Heart right ventricle (tissue), 16 donors: ENCODE results near the gene FAM20C. TPM values are rescaled to one million over a fixed set of nuclear protein-coding genes. Genes with fewer than 3 reads are reported as not detected.

Experiments
- ATAC-seq, 8 donors: fragments of 200-7000 bp; cut with Tn5 transposase; one replicate each; pipeline ENCODE4 v1.9.1; 2020; ENCODE audit warnings: mild to moderate bottlenecking in 8 of 8, moderate library complexity in 8 of 8, moderate number of reproducible peaks in 1 of 8
- DNase-seq, 2 donors: peaks; one replicate each; pipeline ENCODE4 v3.0.0-alpha.2; 2020
- H3K27ac ChIP-seq, 10 donors: fragments of 200-600 bp; sonication (generic) in 2 of 10; one replicate each; pipeline versions ENCODE4 v1.5.0 to v1.8.0; 2020 to 2022; ENCODE audit warnings: mild to moderate bottlenecking in 3 of 10
- H3K27me3 ChIP-seq, 7 donors: fragments of 200-600 bp; one replicate each; pipeline ENCODE4 v1.8.0; 2021 to 2022; ENCODE audit warnings: mild to moderate bottlenecking in 2 of 7
- H3K36me3 ChIP-seq, 9 donors: fragments of 200-600 bp; sonication (generic) in 1 of 9; one replicate each; pipeline versions ENCODE4 v1.5.0 to v1.8.0; 2020 to 2022; ENCODE audit warnings: mild to moderate bottlenecking in 2 of 9
- H3K4me1 ChIP-seq, 9 donors: fragments of 200-600 bp; sonication (generic) in 1 of 9; one replicate each; pipeline versions ENCODE4 v1.5.0 to v1.8.0; 2020 to 2022; ENCODE audit warnings: mild to moderate bottlenecking in 4 of 9
- H3K4me3 ChIP-seq, 10 donors: fragments of 200-600 bp; sonication (generic) in 2 of 10; one replicate each; pipeline versions ENCODE4 v1.5.0 to v1.8.0; 2020 to 2022; ENCODE audit warnings: mild to moderate bottlenecking in 7 of 10, moderate library complexity in 2 of 10
- H3K9me3 ChIP-seq, 11 donors: fragments of 200-600 bp in 10 of 11; sonication (generic) in 2 of 11; one replicate each; pipeline versions ENCODE4 v1.5.0 to v1.8.0; 2013 to 2022; ENCODE audit warnings: mild to moderate bottlenecking in 2 of 11, control low read depth in 1 of 11, moderate library complexity in 1 of 11
- CTCF ChIP-seq, 9 donors: fragments of 200-600 bp; sonication (generic) in 2 of 9; IDR thresholded peaks; one replicate each; pipeline versions ENCODE4 v1.5.0 to v1.8.0; 2021 to 2022; ENCODE audit warnings: antibody characterized with exemption in 9 of 9, mild to moderate bottlenecking in 5 of 9, moderate library complexity in 1 of 9
- WGBS, 2 donors: extraction: QIAGEN DNeasy Blood & Tissue Kit; methylation state at CpG; one replicate each; pipeline ENCODE4 v1.1.7; 2013; ENCODE audit warnings: inconsistent platforms in 1 of 2; 5-methylcytosine and 5-hydroxymethylcytosine counted together
- intact Hi-C, 10 donors: fragments of 100-400 bp; cut with DNase I; formaldehyde crosslinking; loops; one replicate each; pipeline versions ENCODE4 v1.11.1 to v1.14.2; 2022
- polyA plus RNA-seq, 2 donors: library from polyadenylated mRNA; stranded (reverse); fragments of 200-250 nt; gene quantifications; one replicate each; pipeline ENCODE4 v1.2.3, GENCODE V29; 2013
- total RNA-seq, 10 donors: library from RNA; stranded (reverse); fragmentation: NEBNext Ultra II Directional in 3 of 10; extraction: Animal tissue kit (Norgen Biotek cat#: 25700) in 3 of 10; gene quantifications; one replicate each; pipeline versions ENCODE4 v1.2.1 to v1.2.4, GENCODE V29; 2021 to 2023
- donor health status: Arrhythmogenic right ventricular cardiomyopathy.
- donor health status: ischemic (EF 13 %, LVEDD 7.1; RV severe dilation, severe dysfunction).
- donor health status: healthy with polysubstance abuse.
- donor health status: DM: no; HTN: yes; CAD: no.
- donor health status: DM: no; HTN: no; CAD: no.
- donor health status: ischemic (EF 25% LVEDD 6.9; RV normal size, moderate dysfunction).
- donor health status: ischemic (EF 25% LVEDD 5.7; RV mildly dilated, moderate dysfunction).
- donor health status: healthy.
- donor health status: DM: yes; HTN: yes; CAD: no.
- donor health status: Ischemic cardiomyopathy.
- donor health status: ischemic (EF 35%, LVEDD 5.7; RV mildly dilated, moderate dysfunction).
- donor health status: nonischemic (EF 11% LVEDD 7.7; RV severe dilation, severe dysfunction).
- donor health status: DM: yes; HTN: yes; CAD: no.
- donor health status: PGD.
- donor health status: ischemic (EF 29% LVEDD 5.4; RV normal size, mild dysfunction).
- donor health status: nonischemic (EF 23%, LVEDD 6.1; RV moderate dilation, normal function).

The FAM20C gene
- total and polyA plus RNA-seq, 12 donors = 12.4 to 59.8 (median 19.2) TPM

- intact Hi-C loops = no loop called here
- DNase-seq (no peak), ATAC-seq (no peak)
- no peak for TF ChIP-seq CTCF (IDR thresholded peaks at IDR 0.05)
- no peaks in the 10 kb centered on the region for H3K36me3 ChIP-seq
- H3K27ac ChIP-seq = no peak overlapping the region
- no peak overlapping the region for H3K4me3 ChIP-seq
- H3K9me3 ChIP-seq = no peaks in the 10 kb centered on the region
- no peaks in the 10 kb centered on the region for H3K4me1 ChIP-seq
- 90 to 95% methylated on average over 15 of the region's 15 CpGs for WGBS, 2 donors
- H3K27me3 ChIP-seq = peaks cover 0 to 35% (median 19%) of the 10 kb centered on the region in 7 donors
Observed at GRCh38 chr7:299169-299568, 106.8 kb downstream of the FAM20C start.

- Histone ChIP-seq H3K36me3 (no peaks in the 10 kb centered on the region), H3K9me3 (no peaks in the 10 kb centered on the region), H3K27ac (no peak overlapping the region), H3K27me3 (peaks cover 0 to 30% (median 14%) of the 10 kb centered on the region in 7 donors), H3K4me3 (no peak overlapping the region), H3K4me1 (no peaks in the 10 kb centered on the region)
- ATAC-seq (no peak), DNase-seq (no peak)
- 88 to 90% methylated on average over 16 of the region's 16 CpGs for WGBS, 2 donors
- no peak for TF ChIP-seq CTCF (IDR thresholded peaks at IDR 0.05)
- intact Hi-C loops = no loop called here
Observed at GRCh38 chr7:299628-300027, 107.3 kb downstream of the FAM20C start.

GRCh38 chr7:300048-300447 lies 107.7 kb downstream of the FAM20C start:
- TF ChIP-seq CTCF (IDR thresholded peaks at IDR 0.05) = no peak
- H3K4me3 ChIP-seq = no peak overlapping the region
- H3K9me3 ChIP-seq = no peaks in the 10 kb centered on the region
- ATAC-seq (no peak), DNase-seq (no peak)
- 82 to 86% methylated on average over 10 of the region's 10 CpGs for WGBS, 2 donors
- intact Hi-C loops = no loop called here
- H3K27me3 ChIP-seq = peaks cover 0 to 26% (median 10%) of the 10 kb centered on the region in 7 donors
- H3K4me1 ChIP-seq = no peaks in the 10 kb centered on the region
- H3K36me3 ChIP-seq = no peaks in the 10 kb centered on the region
- no peak overlapping the region for H3K27ac ChIP-seq

- H3K9me3 ChIP-seq = no peaks in the 10 kb centered on the region
- DNase-seq = no peak
- no peak for ATAC-seq
- intact Hi-C loops = no loop called here
- H3K27ac ChIP-seq = no peak overlapping the region
- peaks cover 0 to 19% (median 3%) of the 10 kb centered on the region in 7 donors for H3K27me3 ChIP-seq
- WGBS, 2 donors = 83 to 94% methylated on average over 13 of the region's 13 CpGs
- TF ChIP-seq CTCF (IDR thresholded peaks at IDR 0.05) = no peak
- H3K36me3 ChIP-seq = no peaks in the 10 kb centered on the region
- no peak overlapping the region for H3K4me3 ChIP-seq
- no peaks in the 10 kb centered on the region for H3K4me1 ChIP-seq
Observed at GRCh38 chr7:300546-301290, 108.3 kb downstream of the FAM20C start.
